ENCODE data around the gene PCDHA6. TPM values are rescaled to one million over a fixed set of nuclear protein-coding genes. Genes with fewer than 3 reads are reported as not detected.
A peak's percentile ranks its signal among the peaks of the same experiment; 100 is the strongest.
"Not testable (repeated sequence)": the region's sequence is repeated elsewhere in the genome, so short reads cannot be mapped to it uniquely, and the experiment has no call there.

The PCDHA6 gene, protein sequence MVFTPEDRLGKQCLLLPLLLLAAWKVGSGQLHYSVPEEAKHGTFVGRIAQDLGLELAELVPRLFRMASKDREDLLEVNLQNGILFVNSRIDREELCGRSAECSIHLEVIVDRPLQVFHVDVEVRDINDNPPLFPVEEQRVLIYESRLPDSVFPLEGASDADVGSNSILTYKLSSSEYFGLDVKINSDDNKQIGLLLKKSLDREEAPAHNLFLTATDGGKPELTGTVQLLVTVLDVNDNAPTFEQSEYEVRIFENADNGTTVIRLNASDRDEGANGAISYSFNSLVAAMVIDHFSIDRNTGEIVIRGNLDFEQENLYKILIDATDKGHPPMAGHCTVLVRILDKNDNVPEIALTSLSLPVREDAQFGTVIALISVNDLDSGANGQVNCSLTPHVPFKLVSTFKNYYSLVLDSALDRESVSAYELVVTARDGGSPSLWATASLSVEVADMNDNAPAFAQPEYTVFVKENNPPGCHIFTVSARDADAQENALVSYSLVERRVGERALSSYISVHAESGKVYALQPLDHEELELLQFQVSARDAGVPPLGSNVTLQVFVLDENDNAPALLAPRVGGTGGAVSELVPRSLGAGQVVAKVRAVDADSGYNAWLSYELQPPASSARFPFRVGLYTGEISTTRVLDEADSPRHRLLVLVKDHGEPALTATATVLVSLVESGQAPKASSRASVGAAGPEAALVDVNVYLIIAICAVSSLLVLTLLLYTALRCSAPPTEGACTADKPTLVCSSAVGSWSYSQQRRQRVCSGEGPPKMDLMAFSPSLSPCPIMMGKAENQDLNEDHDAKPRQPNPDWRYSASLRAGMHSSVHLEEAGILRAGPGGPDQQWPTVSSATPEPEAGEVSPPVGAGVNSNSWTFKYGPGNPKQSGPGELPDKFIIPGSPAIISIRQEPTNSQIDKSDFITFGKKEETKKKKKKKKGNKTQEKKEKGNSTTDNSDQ
- 29.8 TPM for total RNA-seq (ENCODE audit: unreplicated experiment)
- long read RNA-seq, partial matches to known transcripts = 0 of 1 reads
- long read RNA-seq, other reads (novel, unspliced or antisense) = 0 of 1 reads

DNA sequence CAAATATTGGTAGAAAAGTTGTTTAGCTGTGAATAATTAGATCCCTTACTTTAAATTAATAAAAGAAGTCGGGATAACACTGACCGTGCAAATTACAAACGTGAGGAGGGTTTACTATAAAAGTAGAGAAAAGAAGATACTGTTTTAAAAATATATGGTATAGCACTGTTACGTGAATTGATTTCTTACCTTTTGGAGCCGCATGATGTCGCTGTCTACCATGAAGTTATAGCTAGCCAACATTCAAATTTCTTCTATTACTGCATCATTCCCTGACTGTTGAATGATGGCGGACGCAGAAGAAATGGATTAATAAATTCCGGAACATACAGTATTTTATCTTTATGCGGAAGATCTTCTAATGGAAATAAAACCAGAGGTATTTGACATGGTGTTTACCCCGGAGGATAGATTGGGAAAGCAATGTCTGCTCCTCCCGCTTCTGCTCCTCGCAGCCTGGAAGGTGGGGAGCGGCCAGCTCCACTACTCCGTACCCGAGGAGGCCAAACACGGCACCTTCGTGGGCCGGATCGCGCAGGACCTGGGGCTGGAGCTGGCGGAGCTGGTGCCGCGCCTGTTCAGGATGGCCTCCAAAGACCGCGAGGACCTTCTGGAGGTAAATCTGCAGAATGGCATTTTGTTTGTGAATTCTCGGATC is at the start of gene PCDHA6:
Gene PCDHA6 (plus strand): TSS at position 257 of the 658 bp plus-strand sequence. CDS start 132 bp downstream, at position 389.
- Mint-ChIP-seq H3K4me3 (ENCODE audit: unreplicated experiment) (peak within 1 kb of the TSS; percentile 97), H3K4me1 (ENCODE audit: low read depth, unreplicated experiment) (peaks cover 8% of the 10 kb centered on the region), H3K27ac (ENCODE audit: unreplicated experiment) (peak within 1 kb of the TSS; percentile 99), H3K9me3 (ENCODE audit: unreplicated experiment) (peaks cover 28% of the 10 kb centered on the region), H3K27me3 (ENCODE audit: unreplicated experiment) (peaks cover 9% of the 10 kb centered on the region), H3K36me3 (ENCODE audit: unreplicated experiment) (peaks cover 49% of the 10 kb centered on the region)
- TF ChIP-seq, protein P1, sequence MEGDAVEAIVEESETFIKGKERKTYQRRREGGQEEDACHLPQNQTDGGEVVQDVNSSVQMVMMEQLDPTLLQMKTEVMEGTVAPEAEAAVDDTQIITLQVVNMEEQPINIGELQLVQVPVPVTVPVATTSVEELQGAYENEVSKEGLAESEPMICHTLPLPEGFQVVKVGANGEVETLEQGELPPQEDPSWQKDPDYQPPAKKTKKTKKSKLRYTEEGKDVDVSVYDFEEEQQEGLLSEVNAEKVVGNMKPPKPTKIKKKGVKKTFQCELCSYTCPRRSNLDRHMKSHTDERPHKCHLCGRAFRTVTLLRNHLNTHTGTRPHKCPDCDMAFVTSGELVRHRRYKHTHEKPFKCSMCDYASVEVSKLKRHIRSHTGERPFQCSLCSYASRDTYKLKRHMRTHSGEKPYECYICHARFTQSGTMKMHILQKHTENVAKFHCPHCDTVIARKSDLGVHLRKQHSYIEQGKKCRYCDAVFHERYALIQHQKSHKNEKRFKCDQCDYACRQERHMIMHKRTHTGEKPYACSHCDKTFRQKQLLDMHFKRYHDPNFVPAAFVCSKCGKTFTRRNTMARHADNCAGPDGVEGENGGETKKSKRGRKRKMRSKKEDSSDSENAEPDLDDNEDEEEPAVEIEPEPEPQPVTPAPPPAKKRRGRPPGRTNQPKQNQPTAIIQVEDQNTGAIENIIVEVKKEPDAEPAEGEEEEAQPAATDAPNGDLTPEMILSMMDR (IDR thresholded peaks at IDR 0.05; ENCODE audit: partially characterized antibody, unreplicated experiment) = peak; percentile 35
- no peak for DNase-seq

DNA sequence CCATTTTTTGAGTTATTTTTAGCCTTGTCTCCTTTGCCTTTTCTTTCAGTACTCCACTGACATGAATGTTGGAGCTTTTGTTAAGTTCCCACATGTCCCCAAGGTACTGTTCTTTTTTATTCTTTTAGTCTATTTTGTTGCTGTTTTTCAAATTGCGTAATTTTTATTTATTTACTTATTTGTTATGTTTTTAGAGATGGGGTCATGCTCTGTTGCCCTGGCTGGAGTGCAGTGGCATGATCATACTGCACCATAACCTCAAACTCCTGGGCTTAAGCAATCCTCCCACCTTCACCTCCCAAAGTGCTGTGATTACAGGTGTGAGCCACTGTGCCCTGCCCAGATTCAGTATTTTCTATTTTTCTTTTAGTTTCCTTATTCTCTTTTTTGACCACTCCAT is 47.2 kb upstream of the PCDHA6 start:
- H3K27me3 Mint-ChIP-seq (ENCODE audit: unreplicated experiment) = peaks cover 2% of the 10 kb centered on the region
- peaks cover 12% of the 10 kb centered on the region for H3K9me3 Mint-ChIP-seq (ENCODE audit: unreplicated experiment)
- TF ChIP-seq, protein P1 (IDR thresholded peaks at IDR 0.05; ENCODE audit: partially characterized antibody, unreplicated experiment) = no peak
- H3K4me1 Mint-ChIP-seq (ENCODE audit: low read depth, unreplicated experiment) = no peaks in the 10 kb centered on the region
- H3K4me3 Mint-ChIP-seq (ENCODE audit: unreplicated experiment) = no peak overlapping the region
- no peak overlapping the region for H3K27ac Mint-ChIP-seq (ENCODE audit: unreplicated experiment)
- no peak for DNase-seq
- peaks cover 48% of the 10 kb centered on the region for H3K36me3 Mint-ChIP-seq (ENCODE audit: unreplicated experiment)

DNA sequence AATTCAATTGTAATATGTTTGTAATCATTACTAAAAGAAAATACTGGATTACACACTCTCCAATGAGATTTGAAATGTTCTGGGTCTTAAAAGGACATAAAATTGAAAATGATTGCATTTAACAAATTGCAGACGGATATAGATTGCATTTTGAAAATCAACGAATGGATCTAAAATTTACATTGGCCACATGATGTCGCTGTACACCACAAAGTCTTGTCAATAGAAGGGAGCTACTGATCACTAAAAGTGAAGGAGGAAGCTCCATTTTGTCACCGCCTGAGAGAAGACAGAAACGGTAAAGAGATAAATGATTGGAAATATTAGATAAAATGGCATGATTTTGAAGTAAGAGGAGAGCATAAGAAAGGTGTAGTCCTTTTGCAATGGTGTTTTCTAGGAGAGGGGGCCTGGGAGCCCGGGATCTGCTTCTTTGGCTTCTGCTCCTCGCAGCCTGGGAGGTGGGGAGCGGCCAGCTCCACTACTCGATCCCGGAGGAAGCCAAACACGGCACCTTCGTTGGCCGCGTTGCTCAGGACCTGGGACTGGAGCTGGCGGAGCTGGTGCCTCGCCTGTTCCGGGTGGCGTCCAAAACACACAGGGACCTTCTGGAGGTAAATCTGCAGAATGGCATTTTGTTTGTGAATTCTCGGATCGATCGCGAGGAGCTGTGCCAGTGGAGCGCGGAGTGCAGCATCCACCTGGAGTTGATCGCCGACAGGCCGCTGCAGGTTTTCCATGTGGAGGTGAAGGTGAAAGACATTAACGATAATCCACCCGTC is 41.7 kb upstream of the PCDHA6 start, which contains the start of gene PCDHA1:
Gene PCDHA1 (plus strand): TSS at position 236 of the 782 bp plus-strand sequence.
- peaks cover 38% of the 10 kb centered on the region for H3K36me3 Mint-ChIP-seq (ENCODE audit: unreplicated experiment)
- H3K9me3 Mint-ChIP-seq (ENCODE audit: unreplicated experiment) = peaks cover 20% of the 10 kb centered on the region
- no peaks in the 10 kb centered on the region for H3K4me1 Mint-ChIP-seq (ENCODE audit: low read depth, unreplicated experiment)
- no peak within 1 kb of the TSS for H3K27ac Mint-ChIP-seq (ENCODE audit: unreplicated experiment)
- TF ChIP-seq, protein P1 (IDR thresholded peaks at IDR 0.05; ENCODE audit: partially characterized antibody, unreplicated experiment) = peak; percentile 4
- H3K27me3 Mint-ChIP-seq (ENCODE audit: unreplicated experiment) = peaks cover 5% of the 10 kb centered on the region
- no peak for DNase-seq
- H3K4me3 Mint-ChIP-seq (ENCODE audit: unreplicated experiment) = no peak within 1 kb of the TSS

DNA sequence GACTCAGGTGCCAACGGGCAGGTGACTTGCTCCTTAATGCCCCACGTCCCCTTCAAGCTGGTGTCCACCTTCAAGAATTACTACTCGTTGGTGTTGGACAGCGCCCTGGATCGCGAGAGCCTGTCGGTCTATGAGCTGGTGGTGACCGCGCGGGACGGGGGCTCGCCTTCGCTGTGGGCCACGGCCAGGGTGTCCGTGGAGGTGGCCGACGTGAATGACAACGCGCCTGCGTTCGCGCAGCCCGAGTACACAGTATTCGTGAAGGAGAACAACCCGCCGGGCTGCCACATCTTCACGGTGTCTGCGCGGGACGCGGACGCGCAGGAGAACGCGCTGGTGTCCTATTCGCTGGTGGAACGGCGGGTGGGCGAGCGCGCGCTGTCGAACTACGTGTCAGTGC is 40.3 kb upstream of the PCDHA6 start:
- Mint-ChIP-seq H3K36me3 (ENCODE audit: unreplicated experiment) (peaks cover 30% of the 10 kb centered on the region), H3K9me3 (ENCODE audit: unreplicated experiment) (peaks cover 13% of the 10 kb centered on the region)
- not testable (repeated sequence) for H3K4me1 Mint-ChIP-seq (ENCODE audit: low read depth, unreplicated experiment); DNase-seq; H3K27me3 Mint-ChIP-seq (ENCODE audit: unreplicated experiment); H3K27ac Mint-ChIP-seq (ENCODE audit: unreplicated experiment); H3K4me3 Mint-ChIP-seq (ENCODE audit: unreplicated experiment)

DNA sequence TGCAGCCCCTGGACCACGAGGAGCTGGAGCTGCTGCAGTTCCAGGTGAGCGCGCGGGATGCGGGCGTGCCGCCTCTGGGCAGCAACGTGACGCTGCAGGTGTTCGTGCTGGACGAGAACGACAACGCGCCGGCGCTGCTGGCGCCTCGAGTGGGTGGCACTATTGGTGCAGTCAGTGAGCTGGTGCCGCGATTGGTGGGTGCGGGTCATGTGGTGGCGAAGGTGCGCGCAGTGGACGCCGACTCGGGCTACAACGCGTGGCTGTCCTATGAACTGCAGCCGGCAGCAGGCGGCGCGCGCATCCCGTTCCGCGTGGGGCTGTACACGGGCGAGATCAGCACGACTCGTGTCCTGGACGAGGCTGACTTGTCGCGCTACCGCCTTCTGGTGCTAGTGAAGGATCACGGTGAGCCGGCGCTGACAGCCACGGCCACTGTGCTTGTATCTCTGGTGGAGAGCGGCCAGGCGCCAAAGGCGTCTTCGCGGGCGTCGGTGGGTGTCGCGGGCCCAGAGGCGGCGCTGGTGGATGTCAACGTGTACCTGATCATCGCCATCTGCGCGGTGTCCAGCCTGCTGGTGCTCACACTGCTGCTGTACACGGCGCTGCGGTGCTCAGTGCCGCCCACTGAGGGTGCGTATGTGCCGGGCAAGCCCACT is 39.8 kb upstream of the PCDHA6 start:
- not testable (repeated sequence) for H3K4me1 Mint-ChIP-seq (ENCODE audit: low read depth, unreplicated experiment); DNase-seq; H3K4me3 Mint-ChIP-seq (ENCODE audit: unreplicated experiment); H3K27ac Mint-ChIP-seq (ENCODE audit: unreplicated experiment); H3K27me3 Mint-ChIP-seq (ENCODE audit: unreplicated experiment)
- peaks cover 13% of the 10 kb centered on the region for H3K9me3 Mint-ChIP-seq (ENCODE audit: unreplicated experiment)
- peaks cover 28% of the 10 kb centered on the region for H3K36me3 Mint-ChIP-seq (ENCODE audit: unreplicated experiment)
